ENCODE data around the gene HSPA12B.

DNA sequence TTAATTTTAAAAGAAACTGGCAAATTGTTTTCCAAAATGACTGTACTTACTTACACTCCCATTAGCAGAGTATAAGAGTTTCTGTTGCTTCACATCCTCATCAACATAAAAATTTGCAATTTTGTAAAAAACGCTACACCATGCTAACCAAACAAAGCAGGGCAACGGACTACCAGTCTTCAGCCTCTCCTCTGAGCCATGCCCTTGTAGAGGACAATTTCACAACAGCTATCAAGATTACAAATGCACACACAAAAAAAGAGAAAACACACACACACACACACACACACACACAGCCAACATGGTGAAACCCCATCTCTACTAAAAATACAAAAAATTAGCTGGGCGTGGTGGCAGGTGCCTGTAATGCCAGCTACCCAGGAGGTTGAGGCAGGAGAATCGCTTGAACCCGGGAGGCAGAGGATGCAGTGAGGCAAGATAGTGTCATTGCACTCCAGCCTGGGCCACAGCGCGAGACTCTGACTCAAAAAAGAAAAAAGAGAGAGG is 39.1 kb downstream of the HSPA12B start:
- TF ChIP-seq, protein P1, sequence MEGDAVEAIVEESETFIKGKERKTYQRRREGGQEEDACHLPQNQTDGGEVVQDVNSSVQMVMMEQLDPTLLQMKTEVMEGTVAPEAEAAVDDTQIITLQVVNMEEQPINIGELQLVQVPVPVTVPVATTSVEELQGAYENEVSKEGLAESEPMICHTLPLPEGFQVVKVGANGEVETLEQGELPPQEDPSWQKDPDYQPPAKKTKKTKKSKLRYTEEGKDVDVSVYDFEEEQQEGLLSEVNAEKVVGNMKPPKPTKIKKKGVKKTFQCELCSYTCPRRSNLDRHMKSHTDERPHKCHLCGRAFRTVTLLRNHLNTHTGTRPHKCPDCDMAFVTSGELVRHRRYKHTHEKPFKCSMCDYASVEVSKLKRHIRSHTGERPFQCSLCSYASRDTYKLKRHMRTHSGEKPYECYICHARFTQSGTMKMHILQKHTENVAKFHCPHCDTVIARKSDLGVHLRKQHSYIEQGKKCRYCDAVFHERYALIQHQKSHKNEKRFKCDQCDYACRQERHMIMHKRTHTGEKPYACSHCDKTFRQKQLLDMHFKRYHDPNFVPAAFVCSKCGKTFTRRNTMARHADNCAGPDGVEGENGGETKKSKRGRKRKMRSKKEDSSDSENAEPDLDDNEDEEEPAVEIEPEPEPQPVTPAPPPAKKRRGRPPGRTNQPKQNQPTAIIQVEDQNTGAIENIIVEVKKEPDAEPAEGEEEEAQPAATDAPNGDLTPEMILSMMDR (IDR thresholded peaks at IDR 0.05), result no peak
- TF ChIP-seq POLR2A (IDR thresholded peaks at IDR 0.05), result no peak

Data from thyroid gland (tissue), 4 donors.